HG02763 (cell line): Measurements from ENCODE around the gene HOXD10.

Experiments
- ATAC-seq: cut with Tn5 transposase; IDR thresholded peaks from one replicate; pipeline ENCODE4 v1.9.1; 2021; ENCODE audit warnings: mild to moderate bottlenecking, moderate library complexity; ENCODE audit not compliant: unreplicated experiment

The HOXD10 gene

DNA sequence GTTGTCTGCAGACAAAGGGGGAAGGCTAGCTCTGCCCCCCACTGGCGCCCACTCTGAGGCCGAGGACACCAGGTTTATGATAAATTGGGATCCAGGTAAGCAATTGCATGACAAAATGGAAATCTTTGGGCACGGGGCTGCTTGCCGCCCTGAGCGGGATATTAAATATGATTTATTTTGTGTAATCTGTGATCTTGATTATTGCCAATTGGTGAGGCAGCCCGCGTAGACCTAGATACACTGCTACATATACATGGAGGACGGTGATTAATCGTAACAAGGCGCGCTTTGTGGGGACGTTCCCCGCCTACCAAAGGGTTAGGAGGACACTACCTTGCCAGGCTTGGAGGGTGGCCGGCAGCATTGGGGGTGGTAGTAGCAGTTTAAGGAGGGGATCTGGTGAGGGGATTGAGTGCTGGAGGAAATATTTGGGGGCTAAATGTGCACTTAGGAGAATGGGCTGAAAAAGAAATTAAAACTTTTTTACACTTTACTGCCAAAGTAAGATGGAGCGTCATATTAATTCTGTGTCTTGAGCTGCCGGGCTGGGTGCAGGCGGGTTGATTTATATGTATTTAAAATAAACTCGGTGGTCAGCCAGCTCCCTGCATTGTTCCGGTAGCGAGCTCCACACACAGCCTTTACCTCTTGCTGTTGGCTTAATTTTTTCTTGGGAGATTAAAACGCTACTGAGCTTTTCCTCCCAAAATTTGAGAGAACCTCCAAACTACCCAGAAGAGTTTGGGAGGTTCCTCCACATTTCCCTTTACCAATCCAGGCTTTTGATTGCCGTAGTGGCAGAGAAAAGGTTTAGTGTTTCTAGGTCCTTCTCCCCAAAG lies 44.6 kb downstream of the HOXD10 start:
- no peak for ATAC-seq

DNA sequence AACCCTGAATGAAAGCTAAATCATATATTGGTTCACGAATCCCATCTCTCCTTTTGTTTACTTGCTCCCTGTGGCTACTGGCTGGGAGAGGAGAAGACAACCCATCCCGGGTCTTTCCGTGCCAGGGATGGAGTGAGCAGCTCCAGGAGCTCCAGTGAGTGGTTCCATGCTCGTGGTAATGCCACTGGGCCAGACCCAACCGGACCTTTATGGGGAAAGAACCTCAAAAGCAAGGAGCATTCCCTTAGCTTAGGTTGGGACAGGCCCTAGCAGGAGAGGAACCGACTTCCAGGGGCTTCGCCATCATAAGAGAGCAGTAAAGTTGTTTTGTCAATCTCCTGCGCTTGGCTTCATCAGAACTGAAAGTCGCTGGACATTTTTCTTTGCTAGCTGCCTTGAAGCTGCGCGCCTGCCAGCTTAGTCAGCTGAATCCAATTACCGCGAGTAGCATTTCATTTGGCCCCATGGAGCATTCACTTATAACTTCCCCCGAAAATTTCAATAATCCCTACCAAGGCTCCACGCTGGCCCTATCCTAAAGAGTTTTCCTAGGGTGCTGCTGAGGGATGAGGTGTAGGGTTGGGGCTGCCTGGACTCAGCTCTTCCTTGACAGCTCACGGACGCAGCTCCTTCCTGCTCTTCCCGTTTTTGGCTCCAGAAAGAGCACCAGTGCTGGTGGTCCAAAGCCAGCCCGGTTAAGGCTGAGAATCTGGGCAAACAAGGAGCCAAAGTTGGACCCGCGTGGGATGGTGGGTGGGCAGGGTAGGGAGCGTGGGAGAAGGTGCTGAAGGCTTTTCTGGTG lies 45.4 kb downstream of the HOXD10 start:
- no peak for ATAC-seq

DNA sequence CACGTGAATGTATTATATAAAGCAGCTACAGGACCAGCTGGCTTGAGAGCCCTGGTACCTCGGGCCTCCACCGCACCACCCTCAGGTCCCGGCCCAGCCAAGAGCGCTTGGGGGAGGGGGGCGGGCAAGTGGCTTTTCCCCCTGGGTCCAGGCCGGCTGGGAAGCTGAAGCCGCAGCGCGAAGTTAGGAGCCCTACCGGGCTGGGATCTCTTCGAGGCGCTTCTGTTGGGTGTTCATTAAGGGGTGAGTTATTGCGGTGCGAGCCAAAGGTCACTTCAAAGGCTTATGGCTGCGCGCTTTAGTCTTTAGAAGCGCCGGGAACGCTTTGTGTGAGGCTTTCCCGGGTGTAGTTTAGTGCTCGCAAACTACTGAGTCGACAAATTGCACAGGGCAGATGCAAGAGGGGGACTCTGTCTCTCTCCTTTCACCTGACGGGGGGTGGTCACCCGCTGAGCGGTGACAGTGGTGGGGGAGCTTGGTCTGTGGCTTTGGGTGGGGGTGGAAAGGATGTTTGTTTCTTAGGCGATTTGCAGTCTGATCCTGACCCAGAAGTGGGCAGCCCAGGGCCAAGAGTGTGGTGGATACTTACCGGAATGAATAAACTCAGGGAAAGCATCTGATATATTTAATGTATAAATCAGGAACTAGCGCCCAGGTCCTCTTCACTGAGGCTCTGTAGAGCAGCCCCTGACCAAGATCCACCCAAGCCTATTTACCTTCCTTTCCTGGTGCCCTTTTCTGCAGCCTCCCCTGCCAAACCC lies 46.5 kb downstream of the HOXD10 start:
- ATAC-seq, result no peak

DNA sequence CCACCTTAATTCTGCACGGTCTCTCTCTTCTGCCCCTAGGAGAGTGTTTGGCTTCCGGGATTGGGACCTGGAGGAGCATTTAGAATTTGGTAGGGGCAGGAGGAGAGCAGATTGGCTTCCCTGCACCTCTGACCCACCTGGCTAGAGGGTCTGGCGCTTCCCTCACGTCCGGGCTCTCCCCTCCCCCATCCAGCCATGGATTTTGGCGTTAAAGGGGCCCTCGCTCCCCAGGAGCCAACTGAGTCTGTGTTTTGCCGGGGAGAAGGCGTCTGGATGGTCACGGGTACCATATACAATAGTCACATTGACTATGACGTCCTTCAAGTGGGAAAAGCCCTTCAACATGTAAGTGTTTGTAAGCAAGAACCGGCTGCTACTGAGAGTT lies 47.1 kb downstream of the HOXD10 start:
- ATAC-seq, result no peak

DNA sequence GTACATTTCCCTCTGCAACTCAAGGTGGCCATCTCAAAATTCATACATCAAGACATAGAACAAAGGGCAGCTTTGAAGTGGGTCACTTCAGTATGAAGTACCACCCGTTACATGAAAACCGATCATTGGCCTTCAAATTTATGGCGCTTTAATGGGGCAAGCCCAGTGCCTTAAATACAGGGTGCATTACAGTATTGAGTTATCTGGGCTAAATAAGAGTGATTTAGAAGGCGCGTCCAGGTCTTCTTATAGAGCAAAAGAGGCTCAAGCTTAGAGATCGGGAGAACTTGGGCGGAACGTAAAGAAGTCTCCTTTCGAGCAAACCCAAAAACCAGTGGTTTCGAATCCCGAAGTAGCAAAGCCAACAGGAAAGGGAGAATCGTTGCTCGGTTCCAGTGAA lies 47.6 kb downstream of the HOXD10 start:
- no peak for ATAC-seq

DNA sequence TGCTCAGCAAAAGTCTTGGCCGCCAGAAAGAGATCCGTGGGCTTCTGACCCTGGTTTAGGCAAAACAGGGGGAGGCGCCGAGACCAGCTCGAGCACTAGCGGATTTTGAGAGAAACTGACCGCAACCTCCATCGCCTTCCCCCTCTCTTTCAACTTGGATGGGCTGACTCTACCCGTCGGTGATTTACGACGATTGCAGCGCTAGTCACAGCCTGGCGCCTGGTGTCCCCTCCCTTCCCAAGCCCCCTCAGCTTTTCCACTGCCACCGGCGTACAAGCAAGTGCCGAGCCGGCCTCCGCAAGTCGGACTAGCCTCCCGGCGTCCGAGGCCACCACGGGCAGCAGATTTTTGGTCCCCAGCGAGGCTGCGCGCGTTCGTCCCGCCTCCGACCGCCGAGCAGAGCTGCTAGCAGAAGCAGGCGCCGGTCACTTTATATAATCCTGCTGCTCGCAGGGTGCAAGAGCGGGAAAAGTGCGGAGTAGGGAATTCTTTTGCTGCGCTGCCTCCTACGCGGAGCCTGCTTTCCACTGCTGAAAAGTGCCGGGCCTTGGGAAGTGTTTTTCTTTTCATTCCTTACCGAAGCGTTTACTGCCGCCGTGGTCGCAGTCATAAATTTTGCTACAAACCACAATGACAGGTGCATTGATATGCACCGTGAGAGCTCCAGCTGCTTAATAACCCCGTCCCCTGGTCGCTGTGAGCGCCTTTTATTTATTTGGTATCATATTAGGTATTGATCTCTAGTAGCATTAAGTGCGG lies 48.2 kb downstream of the HOXD10 start:
- ATAC-seq, result no peak

DNA sequence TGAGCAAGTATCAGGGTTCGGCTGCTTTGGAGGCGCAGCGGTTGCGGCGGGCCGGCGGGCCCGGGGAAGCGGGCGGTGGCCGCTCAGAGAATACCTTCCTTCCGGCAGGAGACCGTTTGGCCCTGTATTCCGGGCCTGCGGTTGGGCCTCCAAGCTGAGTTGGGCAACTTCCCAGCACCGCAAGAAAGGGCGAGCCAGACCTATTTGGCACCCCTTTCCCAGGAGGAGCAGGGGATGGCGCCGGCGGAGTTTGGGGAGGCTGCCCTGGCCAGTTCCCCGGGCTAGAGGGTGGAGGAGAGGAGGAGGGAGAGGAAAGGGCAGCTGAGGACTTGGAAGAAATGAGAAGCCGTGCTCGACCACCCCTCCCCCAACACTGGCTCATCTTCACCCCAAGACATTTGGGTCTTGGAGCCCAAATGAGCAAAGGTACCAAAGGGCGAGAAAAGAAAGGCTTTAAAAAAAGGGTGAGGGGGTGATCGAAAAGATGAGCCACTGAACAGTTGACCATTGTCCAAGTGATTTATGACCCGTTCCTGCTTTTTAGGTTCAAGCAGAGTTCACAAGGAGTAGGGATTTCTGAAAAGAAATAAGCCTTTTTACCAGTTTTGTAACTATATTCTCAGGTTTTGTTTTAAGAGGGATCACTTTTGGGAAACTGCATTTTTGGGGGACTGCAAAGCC lies 48.9 kb downstream of the HOXD10 start:
- no peak for ATAC-seq

DNA sequence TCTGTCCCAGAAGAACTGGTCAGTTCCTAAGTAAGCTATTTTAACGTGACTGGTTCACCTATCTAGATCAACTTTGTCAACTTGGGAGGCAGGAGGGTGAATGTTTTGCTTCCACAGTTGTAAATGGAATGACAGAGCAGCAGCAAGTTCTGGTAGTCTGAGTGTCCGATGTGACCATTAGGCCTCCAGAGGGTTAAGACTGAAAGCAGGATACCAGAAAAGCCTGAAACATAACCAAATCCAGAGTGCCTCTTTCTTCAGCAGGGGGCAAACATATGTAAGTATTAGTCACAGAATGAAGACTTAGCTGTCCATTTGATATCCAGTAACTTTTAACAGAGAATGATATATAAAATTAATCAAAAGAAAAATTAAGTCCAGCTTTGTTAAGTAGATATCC lies 49.7 kb downstream of the HOXD10 start:
- no peak for ATAC-seq

DNA sequence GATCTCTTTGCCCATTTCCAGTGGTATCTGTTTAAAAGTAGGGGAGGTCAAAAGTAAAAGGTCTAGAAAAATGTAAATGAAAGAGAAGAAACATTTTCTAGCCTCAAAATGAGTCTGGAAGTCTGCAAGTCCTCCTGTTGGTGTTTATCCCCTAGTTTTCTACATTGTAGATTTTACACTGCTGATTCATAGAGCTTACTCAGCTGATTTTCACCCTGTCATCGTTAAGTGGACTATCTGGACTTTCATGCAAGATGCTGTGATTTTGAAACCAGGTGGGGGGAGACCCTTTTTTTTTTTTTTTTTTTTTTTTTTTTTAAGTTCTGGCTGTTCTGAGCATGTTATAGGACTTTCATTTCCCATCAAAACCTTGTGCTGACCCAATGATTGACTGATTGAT lies 50.8 kb downstream of the HOXD10 start:
- ATAC-seq, result no peak

DNA sequence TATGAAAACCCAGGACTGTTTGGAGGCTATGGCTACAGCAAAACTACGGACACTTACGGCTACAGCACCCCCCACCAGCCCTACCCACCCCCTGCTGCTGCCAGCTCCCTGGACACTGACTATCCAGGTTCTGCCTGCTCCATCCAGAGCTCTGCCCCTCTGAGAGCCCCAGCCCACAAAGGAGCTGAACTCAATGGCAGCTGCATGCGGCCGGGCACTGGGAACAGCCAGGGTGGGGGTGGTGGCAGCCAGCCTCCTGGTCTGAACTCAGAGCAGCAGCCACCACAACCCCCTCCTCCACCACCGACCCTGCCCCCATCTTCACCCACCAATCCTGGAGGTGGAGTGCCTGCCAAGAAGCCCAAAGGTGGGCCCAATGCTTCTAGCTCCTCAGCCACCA lies 52.6 kb downstream of the HOXD10 start:
- ATAC-seq, result no peak
